ENCODE results near the gene CDC27. TPM values are rescaled to one million over a fixed set of nuclear protein-coding genes. Genes with fewer than 3 reads are reported as not detected.
"Not testable (repeated sequence)": the region's sequence is repeated elsewhere in the genome, so short reads cannot be mapped to it uniquely, and the experiment has no call there.

Gene CDC27
- total RNA-seq, 2 donors from 2014 or later: 66.0 to 69.2 TPM

- no peak for DNase-seq (ENCODE audit: low spot score)
- H3K27ac ChIP-seq: no peak overlapping the region
- no peaks in the 10 kb centered on the region for H3K9me3 ChIP-seq
- H3K4me3 ChIP-seq: no peak overlapping the region
- peaks cover 28% of the 10 kb centered on the region for H3K36me3 ChIP-seq
- no peaks in the 10 kb centered on the region for H3K27me3 ChIP-seq (replicated peaks; ENCODE audit: insufficient read depth)
- TF ChIP-seq, protein P1, sequence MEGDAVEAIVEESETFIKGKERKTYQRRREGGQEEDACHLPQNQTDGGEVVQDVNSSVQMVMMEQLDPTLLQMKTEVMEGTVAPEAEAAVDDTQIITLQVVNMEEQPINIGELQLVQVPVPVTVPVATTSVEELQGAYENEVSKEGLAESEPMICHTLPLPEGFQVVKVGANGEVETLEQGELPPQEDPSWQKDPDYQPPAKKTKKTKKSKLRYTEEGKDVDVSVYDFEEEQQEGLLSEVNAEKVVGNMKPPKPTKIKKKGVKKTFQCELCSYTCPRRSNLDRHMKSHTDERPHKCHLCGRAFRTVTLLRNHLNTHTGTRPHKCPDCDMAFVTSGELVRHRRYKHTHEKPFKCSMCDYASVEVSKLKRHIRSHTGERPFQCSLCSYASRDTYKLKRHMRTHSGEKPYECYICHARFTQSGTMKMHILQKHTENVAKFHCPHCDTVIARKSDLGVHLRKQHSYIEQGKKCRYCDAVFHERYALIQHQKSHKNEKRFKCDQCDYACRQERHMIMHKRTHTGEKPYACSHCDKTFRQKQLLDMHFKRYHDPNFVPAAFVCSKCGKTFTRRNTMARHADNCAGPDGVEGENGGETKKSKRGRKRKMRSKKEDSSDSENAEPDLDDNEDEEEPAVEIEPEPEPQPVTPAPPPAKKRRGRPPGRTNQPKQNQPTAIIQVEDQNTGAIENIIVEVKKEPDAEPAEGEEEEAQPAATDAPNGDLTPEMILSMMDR (IDR thresholded peaks at IDR 0.05): no peak
- ATAC-seq (ENCODE audit: insufficient number of reproducible peaks, low FRiP score, low read depth): no peak
- peaks cover 0 to 9% of the 10 kb centered on the region in 2 donors for H3K4me1 ChIP-seq (ENCODE audit: control insufficient read depth in 1 of 2, low read depth in 2 of 2)
Measured at GRCh38 chr17:47172696-47173565, 16.2 kb downstream of the CDC27 start.

DNA sequence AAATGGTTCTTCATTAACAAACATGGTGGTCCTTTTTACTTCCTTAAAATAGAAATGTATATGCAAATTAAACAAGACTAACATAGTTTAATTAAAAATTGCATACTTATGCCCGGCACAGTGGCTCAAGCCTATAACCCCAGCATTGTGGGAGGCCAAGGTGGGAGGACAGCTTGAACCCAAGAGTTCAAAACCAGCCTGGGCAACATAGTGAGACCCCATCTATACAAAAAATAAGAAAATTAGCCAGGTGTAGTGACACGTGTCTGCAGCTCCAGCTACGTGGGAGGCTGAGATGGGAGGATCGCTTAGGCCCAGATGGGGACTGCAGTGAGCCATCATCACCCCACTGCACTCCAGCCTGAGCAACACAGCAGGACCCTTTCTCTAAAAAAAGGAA is 18.4 kb downstream of the CDC27 start:
- Histone ChIP-seq H3K4me1 (ENCODE audit: control insufficient read depth in 1 of 2, low read depth in 2 of 2) (peaks cover 0 to 3% of the 10 kb centered on the region in 2 donors), H3K36me3 (peaks cover 36% of the 10 kb centered on the region), H3K27me3 (replicated peaks; ENCODE audit: insufficient read depth) (no peaks in the 10 kb centered on the region), H3K9me3 (no peaks in the 10 kb centered on the region), H3K27ac (no peak overlapping the region), H3K4me3 (no peak overlapping the region)
- TF ChIP-seq, protein P1 (IDR thresholded peaks at IDR 0.05): no peak
- ATAC-seq (ENCODE audit: insufficient number of reproducible peaks, low FRiP score, low read depth): no peak
- no peak for DNase-seq (ENCODE audit: low spot score)

GRCh38 chr17:47168896-47169295 is 20.2 kb downstream of the CDC27 start:
- not testable (repeated sequence) for H3K27ac ChIP-seq; H3K27me3 ChIP-seq (replicated peaks; ENCODE audit: insufficient read depth); H3K4me1 ChIP-seq (ENCODE audit: control insufficient read depth in 1 of 2, low read depth in 2 of 2); H3K4me3 ChIP-seq; H3K9me3 ChIP-seq; ATAC-seq (ENCODE audit: insufficient number of reproducible peaks, low FRiP score, low read depth); DNase-seq (ENCODE audit: low spot score)
- H3K36me3 ChIP-seq: peaks cover 33% of the 10 kb centered on the region

DNA sequence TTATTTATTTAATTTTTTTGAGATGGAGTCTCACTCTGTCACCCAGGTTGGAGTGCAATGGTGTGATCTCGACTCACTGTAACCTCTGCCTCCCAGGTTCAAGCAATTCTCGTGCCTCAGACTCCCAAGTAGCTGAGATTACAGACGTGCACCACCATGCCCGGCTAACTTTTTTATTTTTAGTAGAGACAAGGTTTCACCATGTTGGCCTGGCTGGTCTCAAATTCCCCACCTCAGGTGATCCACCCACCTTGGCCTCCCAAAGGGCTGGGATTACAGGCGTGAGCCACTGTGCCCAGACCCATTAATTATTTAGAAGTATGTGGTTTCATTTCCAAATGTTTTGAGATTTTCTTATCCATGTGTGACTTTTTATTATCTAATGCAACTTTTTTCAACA is 22.2 kb downstream of the CDC27 start:
- not testable (repeated sequence) for DNase-seq (ENCODE audit: low spot score); H3K27me3 ChIP-seq (replicated peaks; ENCODE audit: insufficient read depth); ATAC-seq (ENCODE audit: insufficient number of reproducible peaks, low FRiP score, low read depth); H3K4me1 ChIP-seq (ENCODE audit: control insufficient read depth in 1 of 2, low read depth in 2 of 2); H3K27ac ChIP-seq; H3K4me3 ChIP-seq; H3K9me3 ChIP-seq
- H3K36me3 ChIP-seq: peaks cover 33% of the 10 kb centered on the region

DNA sequence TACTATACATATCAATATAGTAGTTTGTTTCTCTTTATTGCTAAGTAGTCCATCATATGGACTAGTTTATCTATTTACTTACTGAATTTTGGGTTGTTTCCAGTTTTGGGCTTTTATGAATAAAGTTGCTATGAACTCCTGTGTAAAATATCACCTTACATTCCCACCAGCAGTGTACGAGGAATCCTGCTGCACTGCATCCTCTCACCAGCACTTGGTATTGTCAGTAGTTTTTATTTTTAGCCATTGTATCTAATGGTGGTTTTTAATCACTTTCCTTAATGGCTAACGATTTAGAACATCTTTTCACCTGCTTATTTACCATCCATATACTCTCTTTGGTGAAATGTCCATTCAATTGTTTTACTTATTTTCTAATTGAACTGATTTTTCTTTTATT is 24.0 kb downstream of the CDC27 start:
- Histone ChIP-seq H3K36me3 (peaks cover 33% of the 10 kb centered on the region), H3K4me3 (no peak overlapping the region), H3K4me1 (ENCODE audit: control insufficient read depth in 1 of 2, low read depth in 2 of 2) (peaks cover 0 to 9% of the 10 kb centered on the region in 2 donors), H3K27ac (no peak overlapping the region), H3K9me3 (no peaks in the 10 kb centered on the region), H3K27me3 (replicated peaks; ENCODE audit: insufficient read depth) (no peaks in the 10 kb centered on the region)
- ATAC-seq (ENCODE audit: insufficient number of reproducible peaks, low FRiP score, low read depth) (no peak), DNase-seq (ENCODE audit: low spot score) (no peak)
- TF ChIP-seq, protein P1 (IDR thresholded peaks at IDR 0.05): no peak

GRCh38 chr17:47164263-47164662 is 24.8 kb downstream of the CDC27 start:
- Histone ChIP-seq H3K9me3 (no peaks in the 10 kb centered on the region), H3K27ac (no peak overlapping the region), H3K36me3 (peaks cover 35% of the 10 kb centered on the region), H3K4me1 (ENCODE audit: control insufficient read depth in 1 of 2, low read depth in 2 of 2) (peaks cover 0 to 9% of the 10 kb centered on the region in 2 donors), H3K27me3 (replicated peaks; ENCODE audit: insufficient read depth) (no peaks in the 10 kb centered on the region), H3K4me3 (no peak overlapping the region)
- DNase-seq (ENCODE audit: low spot score): no peak
- no peak for ATAC-seq (ENCODE audit: insufficient number of reproducible peaks, low FRiP score, low read depth)
- TF ChIP-seq, protein P1 (IDR thresholded peaks at IDR 0.05): no peak

Data from thoracic aorta (tissue), 2 donors.